GM18526 (cell line): ENCODE measurements around the gene CEP85.

Source experiments
- POLR2A ChIP-seq: IDR thresholded peaks from 3 replicates; pipeline ENCODE4 v1.6.1; 2011; ENCODE audit not compliant: insufficient read length; ENCODE audit errors: extremely low read depth

Gene CEP85

DNA sequence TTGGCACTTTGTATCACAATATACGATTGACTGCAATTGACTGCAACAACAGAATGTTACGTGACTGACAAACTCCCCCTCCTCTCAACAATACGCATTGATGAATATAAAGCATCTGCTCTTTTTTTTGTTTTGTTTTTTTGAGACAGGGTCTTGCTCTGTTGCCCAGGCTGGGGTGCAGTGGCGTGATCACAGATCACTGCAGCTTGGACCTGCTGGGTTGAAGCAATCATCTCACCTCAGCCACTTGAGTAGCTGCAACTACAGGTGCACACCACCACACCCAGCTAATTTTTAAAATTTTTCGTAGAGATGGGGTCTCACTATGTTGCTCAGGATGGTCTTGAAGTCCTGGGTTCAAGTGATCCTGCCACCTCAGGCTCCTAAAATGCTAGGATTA lies 21.3 kb upstream of the CEP85 start:
- TF ChIP-seq POLR2A, result no peak

DNA sequence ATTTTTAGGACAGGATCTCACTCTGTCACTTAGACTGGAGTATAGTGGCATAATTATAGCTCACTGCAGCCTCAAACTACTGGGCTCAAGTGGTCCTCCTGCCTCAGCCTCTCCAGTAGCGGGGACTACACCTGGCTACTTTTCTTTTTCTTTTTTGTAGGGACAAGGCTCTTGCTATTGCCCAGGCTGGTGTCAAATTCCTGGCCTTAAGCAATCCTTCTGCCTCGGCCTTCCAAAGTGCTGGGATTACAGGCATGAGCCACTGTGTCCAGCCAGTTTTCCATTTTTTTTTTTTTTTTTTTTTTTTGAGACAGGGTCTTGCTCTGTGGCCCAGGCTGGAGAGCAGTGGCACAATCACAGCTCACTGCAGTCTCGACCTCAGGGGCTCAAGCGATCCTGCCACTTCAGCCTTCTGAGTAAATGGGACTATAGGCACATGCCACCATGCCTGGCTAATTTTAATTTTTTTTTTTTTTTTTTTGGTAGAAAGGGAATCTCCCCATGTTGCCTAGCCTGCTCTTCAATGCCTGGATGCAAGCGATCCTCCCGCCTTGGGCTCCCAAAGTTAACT lies 20.6 kb upstream of the CEP85 start:
- TF ChIP-seq POLR2A, result no peak

DNA sequence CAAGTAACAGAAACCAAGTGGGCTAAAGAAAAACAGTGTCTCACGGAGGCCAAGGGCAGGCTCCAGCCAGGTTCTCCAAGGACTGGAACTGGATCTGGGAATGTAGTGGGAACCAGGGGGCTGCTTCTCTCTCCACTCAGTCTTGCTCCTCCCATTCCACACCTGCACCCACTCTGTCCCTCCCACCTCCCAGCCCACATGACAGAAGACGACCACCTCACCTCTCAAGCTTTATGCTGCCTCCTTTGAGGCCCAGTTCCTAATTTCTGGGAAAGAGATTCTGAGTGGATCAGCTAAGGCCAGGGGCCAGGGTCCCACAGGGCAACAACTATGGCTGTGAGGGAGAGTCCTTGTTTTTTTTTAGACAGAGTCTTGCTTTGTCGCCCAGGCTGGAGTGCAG lies 18.8 kb upstream of the CEP85 start:
- TF ChIP-seq POLR2A, result no peak

DNA sequence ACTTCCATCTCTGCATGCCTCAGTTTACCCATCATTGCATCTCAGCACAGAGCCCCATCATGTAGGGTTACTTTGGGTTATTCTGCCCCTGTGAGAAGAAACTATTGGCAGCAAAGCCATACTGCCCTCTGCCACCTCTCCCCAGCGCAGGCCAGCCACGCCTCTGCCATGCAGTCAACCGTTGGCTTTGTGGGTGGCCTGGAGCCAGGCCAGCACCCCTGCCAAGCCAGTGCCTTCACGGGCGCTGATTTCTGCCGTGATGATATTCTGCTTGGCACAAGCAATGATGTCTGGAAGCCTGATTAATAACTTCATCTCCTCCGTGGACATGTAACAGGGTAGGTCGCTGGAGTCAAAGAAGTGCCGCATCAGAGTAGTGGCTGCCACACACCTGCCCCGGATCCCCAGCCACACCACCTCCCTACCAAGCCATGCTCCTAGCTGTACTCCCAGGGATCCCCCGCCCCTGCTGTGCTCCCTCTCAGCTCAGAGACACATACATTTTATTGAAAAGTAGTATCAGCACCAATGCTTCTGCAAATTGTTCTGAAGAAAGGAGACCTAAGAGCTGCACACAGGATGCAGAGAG lies 15.0 kb upstream of the CEP85 start:
- no peak for TF ChIP-seq POLR2A

DNA sequence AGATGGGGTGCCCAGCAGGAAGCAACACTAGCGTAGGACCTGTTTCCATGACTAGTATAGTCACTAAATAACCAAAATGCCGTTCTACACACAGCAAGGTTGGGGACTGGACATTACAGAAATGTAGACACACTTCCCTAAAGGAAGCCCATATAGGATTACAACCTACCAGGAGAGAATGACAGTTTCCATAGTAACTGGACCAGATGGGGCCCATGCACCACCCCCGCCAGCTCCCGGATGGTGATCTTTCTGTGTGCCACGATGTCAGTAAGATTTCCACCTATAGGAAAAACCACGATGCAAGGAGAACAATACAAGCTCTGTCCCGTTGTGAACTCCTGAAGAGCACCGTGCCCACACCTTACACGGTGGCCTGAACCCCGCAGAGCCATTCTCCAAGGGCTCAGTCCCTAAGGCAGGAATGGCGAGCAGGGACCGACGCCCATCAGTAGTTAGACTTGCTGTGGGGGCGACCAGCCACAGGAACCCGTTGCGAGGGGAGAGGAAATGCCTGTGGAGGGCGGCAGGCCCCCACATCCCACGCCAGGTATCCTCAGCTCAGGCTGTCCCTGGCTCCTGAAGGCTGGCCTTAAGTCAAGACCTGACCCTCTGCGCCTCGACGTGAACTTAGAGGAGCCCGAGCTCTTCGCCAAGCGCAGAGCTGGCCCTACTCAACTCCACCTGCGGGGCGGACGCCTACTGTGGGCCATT lies 13.6 kb upstream of the CEP85 start:
- no peak for TF ChIP-seq POLR2A

DNA sequence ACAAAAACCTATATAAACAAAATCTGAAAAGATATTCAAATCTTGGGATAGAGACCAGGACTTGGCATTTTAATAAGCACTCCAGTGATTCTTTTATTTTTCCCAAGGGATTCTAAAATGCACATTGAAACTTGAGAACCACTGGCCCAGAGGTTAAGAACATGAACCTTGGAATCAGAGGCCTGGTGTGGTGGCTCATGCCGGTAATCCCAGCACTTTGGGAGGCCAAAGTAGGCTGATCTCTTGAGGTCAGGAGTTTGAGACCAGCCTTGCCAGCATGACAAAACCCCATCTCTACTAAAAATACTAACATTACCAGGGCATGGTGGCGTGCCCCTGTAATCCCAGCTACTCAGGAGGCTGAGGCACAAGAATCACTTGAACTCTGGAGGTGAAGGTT lies 12.9 kb upstream of the CEP85 start:
- no peak for TF ChIP-seq POLR2A

DNA sequence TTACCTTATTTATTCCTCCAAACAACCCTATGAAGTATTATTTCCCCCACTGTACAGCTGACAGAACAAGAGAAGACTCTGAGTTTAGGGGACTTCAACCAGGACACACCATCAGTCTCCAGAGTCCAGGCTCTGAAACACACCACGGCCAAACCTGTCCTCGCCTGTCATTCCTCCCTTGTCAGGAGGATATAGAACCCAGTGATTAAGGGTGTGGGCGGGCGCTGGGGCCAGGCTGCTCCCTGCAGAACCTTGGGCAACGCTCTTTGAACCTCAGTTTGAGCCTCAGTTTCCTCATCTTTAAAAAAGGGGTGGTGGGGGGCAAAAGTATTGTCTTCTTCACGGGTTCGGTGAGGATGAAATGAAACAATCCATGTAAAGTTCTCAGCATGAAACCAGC lies 9.4 kb upstream of the CEP85 start:
- TF ChIP-seq POLR2A, result no peak

DNA sequence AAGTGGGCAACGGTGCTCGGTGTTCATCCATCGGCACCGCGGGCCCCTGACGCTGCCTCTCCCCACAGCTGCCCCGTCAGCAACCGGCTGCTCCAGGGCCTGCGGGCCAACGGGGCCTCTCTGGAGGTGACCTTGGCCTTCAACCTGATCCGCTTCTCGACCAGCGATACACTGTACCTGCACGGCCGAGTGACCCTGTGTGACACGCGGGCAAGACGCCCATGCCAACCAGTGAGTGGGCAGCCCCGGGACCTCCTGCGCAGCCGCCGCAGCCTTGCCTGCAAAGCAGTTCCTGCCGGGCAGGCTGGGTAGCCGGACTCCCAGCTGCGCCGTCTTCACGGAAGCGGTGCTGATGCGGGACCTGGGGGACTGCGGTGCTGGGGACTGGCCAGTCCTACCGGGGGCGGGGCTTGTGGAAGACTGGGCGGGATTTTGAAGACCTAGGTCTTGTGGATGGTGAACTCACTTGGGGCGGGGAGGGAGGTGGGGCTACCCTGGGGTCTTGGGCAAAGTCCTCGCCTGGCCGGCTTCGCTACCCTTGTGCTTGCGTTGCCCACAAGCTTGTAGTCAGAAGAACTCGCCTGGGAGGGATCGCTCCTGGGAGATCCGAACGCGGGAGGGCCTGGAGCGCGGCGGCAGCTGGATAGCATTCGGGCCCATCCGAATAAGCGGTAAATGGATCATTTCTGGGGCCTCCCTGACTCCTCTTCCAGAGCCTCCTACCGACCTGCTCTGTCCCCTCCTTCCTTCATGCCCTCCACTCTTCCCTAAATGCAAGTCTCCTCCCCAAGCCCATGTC lies 8.8 kb upstream of the CEP85 start:
- TF ChIP-seq POLR2A, result no peak

DNA sequence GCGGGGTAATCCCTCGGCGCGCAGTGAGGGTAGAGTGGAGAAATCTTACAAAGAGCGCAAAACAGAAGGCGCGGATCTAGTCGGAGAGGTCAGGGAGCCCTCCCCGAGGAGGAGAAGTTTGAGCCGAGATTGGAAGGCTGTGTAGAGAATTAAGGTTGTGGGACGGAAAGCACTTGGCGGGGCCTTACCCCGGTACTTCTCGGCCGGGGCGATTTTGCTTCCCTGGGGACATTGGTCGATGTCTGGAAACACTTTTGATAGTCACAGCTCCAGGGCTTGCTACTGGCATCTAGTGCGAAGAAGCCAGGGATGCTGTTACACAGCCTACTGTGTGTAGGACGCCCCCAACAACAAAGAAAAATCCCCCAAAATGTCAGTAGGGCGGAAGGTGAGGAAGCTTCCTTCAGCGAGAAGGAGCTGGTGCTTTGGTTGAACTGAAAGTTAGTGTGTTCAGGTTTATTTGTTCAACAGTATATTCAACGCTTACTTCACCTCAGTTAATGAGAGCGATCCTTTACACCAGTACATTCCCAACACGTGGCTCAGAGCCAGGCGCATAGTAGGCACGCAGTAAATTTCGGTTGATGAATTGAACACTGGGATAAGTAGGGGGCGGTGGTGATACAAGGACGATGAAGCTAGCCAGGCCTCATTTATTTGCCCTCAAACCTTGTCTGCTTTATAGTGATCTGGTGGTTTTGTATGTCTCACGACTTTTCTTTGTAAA lies 807 bp downstream of the CEP85 start:
- TF ChIP-seq POLR2A, result no peak

DNA sequence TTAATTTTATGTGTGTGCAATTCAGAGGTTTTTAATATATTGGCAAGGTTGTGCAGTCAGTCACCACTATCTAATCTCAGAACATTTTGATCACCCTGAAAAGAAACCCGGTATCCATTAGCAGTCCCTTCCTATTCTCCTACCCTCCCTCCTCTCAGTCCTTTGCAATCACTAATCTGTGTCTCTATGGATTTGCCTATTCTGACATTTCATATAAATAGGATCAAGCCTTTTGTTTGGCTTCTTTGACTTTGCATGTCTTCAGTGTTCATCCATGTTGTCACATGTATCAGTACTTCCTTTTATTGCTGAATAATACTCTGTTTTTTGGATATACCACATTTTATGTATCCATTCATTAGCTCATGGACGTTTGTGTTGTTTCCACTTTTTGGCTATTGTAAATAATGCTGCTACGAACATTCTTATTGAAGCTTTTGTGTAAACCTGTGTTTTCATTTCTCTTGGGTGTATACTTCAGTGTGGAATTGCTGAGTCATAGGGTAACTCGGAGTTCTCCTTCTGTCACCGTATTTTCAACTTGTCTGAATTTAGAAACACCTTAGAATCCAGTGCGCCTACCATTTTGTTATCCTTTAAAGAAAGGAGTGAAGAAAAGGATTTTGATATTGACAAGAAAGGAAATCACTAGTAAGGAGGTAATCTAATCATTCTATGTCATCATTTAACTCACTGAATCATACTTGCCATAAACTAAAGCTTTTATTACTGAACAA lies 3.4 kb downstream of the CEP85 start:
- TF ChIP-seq POLR2A, result no peak

DNA sequence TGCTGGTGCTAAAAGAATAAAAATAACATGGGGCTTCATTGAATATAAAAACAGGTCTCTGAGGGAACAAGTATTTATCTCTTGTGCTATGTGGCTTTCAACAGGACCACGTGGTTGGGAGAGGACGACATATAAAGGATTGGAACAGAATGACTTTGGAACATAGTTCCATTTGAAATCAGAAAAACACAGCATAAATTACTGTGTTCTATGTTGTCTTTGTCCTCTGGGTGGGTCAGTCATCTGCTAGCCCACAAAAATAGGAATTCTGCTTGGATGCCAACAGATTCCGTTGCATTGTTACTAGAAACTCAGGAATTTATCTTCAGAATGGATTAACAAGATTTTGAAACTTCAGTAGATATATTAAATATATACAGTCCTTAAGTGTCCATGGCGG lies 5.9 kb downstream of the CEP85 start:
- no peak for TF ChIP-seq POLR2A

DNA sequence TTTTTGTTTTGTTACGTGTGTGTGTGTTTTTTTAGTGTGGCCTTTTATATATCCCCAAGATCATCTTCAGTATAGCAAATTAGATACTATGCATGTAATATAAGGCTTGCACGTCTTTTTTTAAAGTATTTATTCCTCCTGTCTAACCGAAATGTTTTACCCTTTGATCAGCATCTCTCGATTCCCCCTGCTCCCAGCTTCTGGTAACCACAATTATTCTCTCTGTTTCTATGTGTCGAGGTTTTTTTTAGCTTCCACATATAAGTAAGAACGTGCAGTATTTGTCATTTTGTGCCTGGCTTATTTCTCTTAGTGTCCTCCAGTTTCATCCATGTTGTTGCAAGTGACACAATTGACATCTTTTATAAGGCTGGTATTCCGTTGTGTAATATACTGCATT lies 18.7 kb downstream of the CEP85 start:
- no peak for TF ChIP-seq POLR2A

DNA sequence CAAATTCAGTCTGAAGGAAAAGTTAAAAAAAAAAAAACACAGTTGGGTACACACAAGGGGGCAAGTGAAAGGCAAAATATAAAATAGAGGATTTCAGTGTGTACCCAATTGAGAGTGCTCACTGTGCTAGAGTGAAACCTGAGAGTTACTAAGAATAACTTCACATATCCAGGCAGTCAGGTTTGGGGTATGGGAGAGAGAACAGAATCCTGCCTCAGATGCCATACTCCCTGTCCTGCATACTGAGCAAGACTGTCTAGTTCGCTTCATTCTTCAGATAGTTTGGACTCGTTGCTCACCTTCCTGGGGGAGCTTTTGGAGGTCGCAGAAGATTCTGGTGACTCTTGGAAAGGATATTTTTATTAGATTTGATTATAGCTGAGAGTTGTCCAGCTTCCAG lies 20.4 kb downstream of the CEP85 start:
- TF ChIP-seq POLR2A, result no peak

DNA sequence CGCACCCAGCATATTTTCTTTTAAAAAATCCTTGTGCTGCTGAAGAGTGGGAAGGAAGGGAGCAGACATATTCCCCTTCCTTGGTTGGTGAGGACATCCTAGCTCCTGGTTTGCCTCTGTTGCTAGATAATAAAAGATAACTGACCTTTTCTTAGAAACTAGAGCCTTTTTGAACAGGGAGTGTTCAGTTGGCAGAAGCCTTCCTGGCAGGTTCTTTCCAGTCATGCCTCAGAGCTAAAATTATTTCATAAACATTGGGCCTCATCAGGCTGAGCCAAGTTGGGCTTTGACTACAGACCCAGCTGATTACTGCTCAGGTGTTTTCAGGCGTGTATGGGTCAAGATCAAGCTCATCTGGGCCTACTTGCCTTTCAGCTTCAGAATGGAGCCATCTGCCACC lies 23.2 kb downstream of the CEP85 start:
- TF ChIP-seq POLR2A, result no peak

DNA sequence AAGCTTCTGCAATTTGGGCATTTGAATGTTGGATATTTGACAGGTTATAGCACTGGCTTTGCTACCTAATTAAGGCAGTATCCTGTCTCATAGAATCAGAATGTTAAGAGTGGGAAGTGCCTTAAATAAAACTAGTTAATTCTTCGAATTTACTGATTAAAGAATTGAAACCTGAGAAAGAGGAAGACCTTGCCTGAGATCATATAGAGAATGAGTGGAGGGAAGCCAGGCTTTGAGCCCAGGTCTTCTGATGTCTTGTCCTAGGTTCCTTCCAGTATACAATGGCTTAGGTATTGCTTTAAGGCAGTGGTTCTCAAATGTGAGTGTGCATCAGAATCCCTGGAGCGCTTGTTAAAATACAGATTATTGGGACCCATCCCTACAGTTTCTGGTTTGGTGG lies 25.0 kb downstream of the CEP85 start:
- no peak for TF ChIP-seq POLR2A
